HepG2 (cell line): ENCODE data around the gene COL5A1. TPM values are rescaled to one million over a fixed set of nuclear protein-coding genes. Genes with fewer than 3 reads are reported as not detected.

ENCODE experiments used
- ATAC-seq: fragments of 200-7000 bp; cut with Tn5 transposase; 3 replicates; pipeline ENCODE4 v1.9.1; 2020; ENCODE audit warnings: mild to moderate bottlenecking, moderate library complexity
- BruUV-seq: library from RNA; stranded (reverse); fragments of 400-500 nt; replicated peaks from 2 replicates; lab custom pipeline; 2021; lab: Mats Ljungman, UMichigan
- CTCF ChIA-PET: fragments of 300-600 bp; formaldehyde crosslinking; extraction: SDS; loops from one replicate; lab custom pipeline; 2021; ENCODE audit warnings: low total read pairs, inconsistent platforms, low intra/inter-chr PET ratio; lab: Yijun Ruan, JAX
- POLR2A ChIA-PET: fragments of 350-600 bp; sonication (Branson Sonifier 250); formaldehyde crosslinking; loops from one replicate; lab custom pipeline; 2020; ENCODE audit warnings: antibody characterized with exemption, inconsistent platforms; lab: Yijun Ruan, JAX
- DNase-seq: peaks from one replicate; pipeline ENCODE4 v3.0.0-alpha.2; 2015; ENCODE audit warnings: low spot score
- FAIRE-seq: peaks from 3 replicates; lab custom pipeline; 2011; peaks lifted over from hg19 to GRCh38; lab: Jason Lieb, UNC
- H2AFZ ChIP-seq: one replicate; pipeline ENCODE4 v1.6.1; 2011; ENCODE audit warnings: low read length, inconsistent platforms
- H3K27ac ChIP-seq: fragments of 300-600 bp; 3 replicates; pipeline ENCODE4 v1.8.0; 2011; ENCODE audit warnings: mixed run types, mild to moderate bottlenecking, mixed read lengths, low read length, inconsistent platforms; ENCODE audit not compliant: insufficient read depth; ENCODE audit errors: extremely low read length
- H3K27me3 ChIP-seq, 2 experiments: fragments of 200-600 bp in 1 of 2; 2 replicates in 1 of 2; 3 replicates in 1 of 2; pipeline versions ENCODE4 v1.6.0 to v1.8.0; 2011; ENCODE audit warnings: low read length in 2 of 2, mild to moderate bottlenecking in 2 of 2, moderate library complexity in 2 of 2, inconsistent platforms in 1 of 2; ENCODE audit not compliant: insufficient read depth in 2 of 2, control insufficient read depth in 1 of 2
- H3K36me3 ChIP-seq, 2 experiments: fragments of 200-600 bp in 1 of 2; replicated peaks in 1 of 2; 2 replicates in 1 of 2; 3 replicates in 1 of 2; pipeline versions ENCODE4 v1.5.1 to v1.8.0; 2011; ENCODE audit warnings: low read length in 2 of 2, inconsistent platforms in 1 of 2; ENCODE audit not compliant: insufficient read depth in 2 of 2, control insufficient read depth in 1 of 2
- H3K4me1 ChIP-seq: 2 replicates; pipeline ENCODE4 v1.5.1; 2012; ENCODE audit warnings: low read length, inconsistent platforms; ENCODE audit not compliant: insufficient read depth
- H3K4me2 ChIP-seq: 2 replicates; pipeline ENCODE4 v1.6.0; 2011; ENCODE audit warnings: low read depth, low read length, inconsistent platforms
- H3K4me3 ChIP-seq, 3 experiments: fragments of 200-600 bp in 1 of 3; sonication (generic), shearing (Covaris generic) in 1 of 3; replicated peaks in 1 of 3; 2 replicates each; pipeline ENCODE4 v1.5.1; 2011 to 2016; ENCODE audit warnings: low read length in 3 of 3, inconsistent platforms in 2 of 3, low read depth in 2 of 3, mild to moderate bottlenecking in 2 of 3, control low read depth in 1 of 3, mixed read lengths in 1 of 3; ENCODE audit not compliant: insufficient read depth in 1 of 3
- H3K79me2 ChIP-seq: one replicate; pipeline ENCODE4 v1.6.1; 2011; ENCODE audit warnings: low read length, inconsistent platforms; ENCODE audit not compliant: insufficient read depth
- H3K9ac ChIP-seq: 2 replicates; pipeline ENCODE4 v1.6.0; 2011; ENCODE audit warnings: mild to moderate bottlenecking, low read depth, low read length, inconsistent platforms; ENCODE audit not compliant: insufficient read depth
- H3K9me3 ChIP-seq: 2 replicates; pipeline ENCODE4 v1.5.1; 2012; ENCODE audit warnings: mild to moderate bottlenecking, low read length
- H4K20me1 ChIP-seq: 2 replicates; pipeline ENCODE4 v1.6.0; 2011; ENCODE audit warnings: inconsistent platforms, mild to moderate bottlenecking, low read length, moderate library complexity; ENCODE audit not compliant: insufficient read depth
- MEIS1 ChIP-seq: sonication (generic); formaldehyde crosslinking; IDR thresholded peaks from 2 replicates; pipeline ENCODE4 v1.9.0; 2021; ENCODE audit warnings: mild to moderate bottlenecking, missing genetic modification reagents, moderate library complexity, borderline replicate concordance
- TAF15 ChIP-seq: fragments of 200-400 bp; formaldehyde crosslinking; IDR thresholded peaks from one replicate; pipeline ENCODE4 v1.6.1; 2018; ENCODE audit warnings: mild to moderate bottlenecking, low read depth, low read length; ENCODE audit not compliant: poor library complexity, severe bottlenecking
- ZC3H4 ChIP-seq: sonication (generic); formaldehyde crosslinking; IDR thresholded peaks from 2 replicates; pipeline ENCODE4 v1.4.0; 2020; ENCODE audit warnings: missing genetic modification reagents, borderline replicate concordance
- ZEB1 ChIP-seq: IDR thresholded peaks from 2 replicates; pipeline ENCODE4 v1.6.1; 2012; ENCODE audit warnings: mild to moderate bottlenecking, low read depth, inconsistent platforms; ENCODE audit not compliant: insufficient replicate concordance
- ZNF501 ChIP-seq: sonication (generic); formaldehyde crosslinking; IDR thresholded peaks from 2 replicates; pipeline ENCODE4 v1.5.1; 2020; ENCODE audit warnings: mild to moderate bottlenecking, moderate library complexity, missing genetic modification reagents
- ZNF563 ChIP-seq: sonication (generic); formaldehyde crosslinking; IDR thresholded peaks from 2 replicates; pipeline ENCODE4 v1.8.0; 2022; ENCODE audit warnings: mild to moderate bottlenecking, moderate library complexity, missing genetic modification reagents
- ZSCAN20 ChIP-seq: sonication (generic); formaldehyde crosslinking; IDR thresholded peaks from 2 replicates; pipeline ENCODE4 v1.4.0; 2020; ENCODE audit warnings: missing genetic modification reagents, mild to moderate bottlenecking, borderline replicate concordance
- WGBS: methylation state at CpG from one replicate; pipeline ENCODE4 v1.1.6; 2017; ENCODE audit warnings: low lambda C conversion rate; 5-methylcytosine and 5-hydroxymethylcytosine counted together
- in situ Hi-C: cut with HindIII; loops from 2 replicates; pipeline ENCODE4 v1.10.0; 2017; ENCODE audit warnings: low pct_unique_long_range_greater_than_20kb; ENCODE audit not compliant: extremely low pct_ligation_motif_present
- intact Hi-C: fragments of 100-400 bp; cut with micrococcal nuclease; formaldehyde crosslinking; loops from one replicate; pipeline ENCODE4 v1.10.0; 2022; ENCODE audit not compliant: unreplicated experiment
- polyA plus RNA-seq, 8 experiments: library from polyadenylated mRNA; depleted of rRNA in 3 of 8; stranded (reverse) in 7 of 8; unstranded in 1 of 8; fragments of >200 nt; fragmentation: Illumina TruSeq in 4 of 8; extraction: Trizol in 4 of 8; gene quantifications; 2 replicates each; pipeline versions ENCODE4 v1.2.1 to v1.2.3, GENCODE V29; 2011 to 2016; ENCODE audit warnings: low read depth in 4 of 8, missing spikeins in 1 of 8, mixed read lengths in 1 of 8; ENCODE audit not compliant: insufficient read depth in 1 of 8
- total RNA-seq, 5 experiments: library from RNA; depleted of rRNA; stranded (reverse); fragments of >200 nt; fragmentation: Illumina TruSeq; extraction: Trizol; gene quantifications; 2 replicates each; pipeline ENCODE4 v1.2.3, GENCODE V29; 2016; ENCODE audit warnings: low read depth in 1 of 5

COL5A1 gene
- total and polyA plus RNA-seq, 2 of the 13 experiments (the other 11 are each of a cell fraction or from before 2014, with no cell fraction given), result not detected

DNA sequence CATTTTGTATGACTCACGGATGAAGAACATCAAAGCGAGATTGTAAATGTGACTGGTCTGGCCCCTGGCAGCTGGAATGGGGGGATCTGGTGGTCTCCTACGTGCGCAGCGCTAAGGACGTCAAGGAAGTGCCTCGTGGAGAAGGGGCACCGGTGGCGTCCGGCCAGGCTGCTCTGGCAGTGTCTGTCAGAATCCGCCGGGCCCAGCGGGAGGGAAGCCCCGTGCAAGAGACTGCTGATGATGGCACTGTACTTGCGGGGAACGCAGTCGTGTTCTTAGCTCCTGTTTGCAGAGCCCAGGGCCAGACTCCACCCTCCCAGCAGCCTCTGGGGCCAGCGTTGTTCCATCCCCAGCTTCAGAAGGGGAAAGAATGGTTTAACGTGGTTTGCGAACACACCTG lies 75.5 kb downstream of the COL5A1 start:
- Histone ChIP-seq H4K20me1 (0 out of 2 replicates have a peak, but pooled peaks cover 3% of the 10 kb centered on the region), H3K4me2 (no peak overlapping the region)

DNA sequence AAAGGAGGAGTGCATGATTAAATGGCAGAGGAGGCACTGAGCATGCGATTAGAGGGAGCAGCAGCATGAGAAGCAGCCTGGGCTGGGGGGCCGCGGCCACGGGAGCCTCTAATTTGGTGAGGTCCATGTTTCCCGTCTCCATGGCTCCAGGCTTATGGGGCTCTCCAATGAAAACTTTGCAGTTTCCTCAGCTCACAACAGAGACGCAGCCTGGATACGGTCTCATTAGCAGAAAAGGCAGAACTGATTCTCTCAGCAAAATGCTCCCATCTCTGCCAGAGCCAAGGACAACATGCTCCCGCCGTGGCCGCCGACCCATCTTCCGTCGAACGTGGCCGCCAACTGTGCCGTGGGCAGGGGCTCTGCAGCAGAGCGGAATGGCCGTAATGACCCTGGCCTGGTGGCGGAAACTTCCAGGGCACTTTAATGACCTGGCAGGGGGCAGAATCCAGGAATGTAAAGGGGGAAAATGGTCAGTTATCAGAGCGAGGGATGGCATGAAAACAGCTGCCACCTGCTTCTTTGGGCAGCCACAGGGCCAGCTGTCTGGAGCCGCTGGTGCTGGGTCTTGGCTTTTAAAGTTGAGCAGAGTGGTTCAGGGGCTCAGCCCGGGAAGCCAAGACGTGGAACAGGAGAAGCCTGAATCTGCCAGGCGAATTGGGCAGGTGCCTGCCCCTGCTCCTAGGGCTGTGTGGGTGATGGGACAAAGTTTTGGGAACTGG lies 76.5 kb downstream of the COL5A1 start:
- CTCF ChIA-PET, result no interaction called here
- Histone ChIP-seq H3K9ac (no peak overlapping the region), H4K20me1 (0 out of 2 replicates have a peak, but pooled peaks cover 3% of the 10 kb centered on the region), H3K4me2 (no peak overlapping the region), H2AFZ (no peak overlapping the region), H3K4me1 (no peaks in the 10 kb centered on the region), H3K27me3 (peaks cover 14 to 37% of the 10 kb centered on the region in 2 experiments; a peak in 4 of 5 replicates), H3K36me3 (no peaks in the 10 kb centered on the region)
- WGBS, result 42% methylated on average over 18 of the region's 24 CpGs
- DNase-seq (no peak), ATAC-seq (no peak)
- no TSS peak for BruUV-seq
- in situ Hi-C loops, result no loop called here
- POLR2A ChIA-PET, result no interaction called here
- intact Hi-C loops, result no loop called here
- TF ChIP-seq ZNF501 (CRISPR knock-in tag) (no peak), TAF15 (no peak)
- TF ChIP-seq, all 625 proteins: peak for 0
- FAIRE-seq, result no peak
- no peaks in the 10 kb centered on the region for H3K79me2 ChIP-seq
- H3K27ac ChIP-seq, result no peak overlapping the region
- no peaks in the 10 kb centered on the region for H3K9me3 ChIP-seq
- no peak overlapping the region for H3K4me3 ChIP-seq

More for the DNA sequence above, 75.5 kb downstream of the COL5A1 start:
- Histone ChIP-seq H3K4me1 (no peaks in the 10 kb centered on the region), H3K9ac (no peak overlapping the region), H3K36me3 (no peaks in the 10 kb centered on the region), H3K4me3 (no peak overlapping the region), H3K27ac (no peak overlapping the region), H2AFZ (no peak overlapping the region), H3K9me3 (no peaks in the 10 kb centered on the region), H3K79me2 (no peaks in the 10 kb centered on the region), H3K27me3 (peaks cover 10 to 27% of the 10 kb centered on the region in 2 experiments; a peak in 4 of 5 replicates)
- DNase-seq, result no peak
- ChIA-PET CTCF (no interaction called here), POLR2A (no interaction called here)
- intact Hi-C loops, result no loop called here
- in situ Hi-C loops, result no loop called here
- no TSS peak for BruUV-seq
- TF ChIP-seq ZEB1, result no peak
- TF ChIP-seq ZC3H4 (CRISPR knock-in tag), result no peak
- TF ChIP-seq MEIS1 (CRISPR knock-in tag), result no peak
- no peak for TF ChIP-seq ZSCAN20
- no peak for TF ChIP-seq ZNF563 (CRISPR knock-in tag)
- ATAC-seq, result no peak
- 34% methylated on average over 9 of the region's 20 CpGs for WGBS
- FAIRE-seq, result no peak
